ENCODE measurements around the gene FAM110D. TPM values are rescaled to one million over a fixed set of nuclear protein-coding genes. Genes with fewer than 3 reads are reported as not detected.

The FAM110D gene
- total and polyA plus RNA-seq, 2 of the 8 experiments (the other 6 are each of a cell fraction or from before 2014, with no cell fraction given) = 0.21 to 0.48 TPM

- TF ChIP-seq CHD7 (IDR thresholded peaks at IDR 0.05; ENCODE audit: insufficient replicate concordance, low read length) (no peak), HDAC6 (IDR thresholded peaks at IDR 0.05; ENCODE audit: low read depth, low read length) (no peak), TBP (IDR thresholded peaks at IDR 0.05; ENCODE audit: low read depth, low read length) (no peak)
These were observed 4.8 kb downstream of the FAM110D start (continued) for GRCh38 chr1:26163684-26164035.
